ENCODE measurements around the gene BST1.
"Not testable (repeated sequence)": the region's sequence is repeated elsewhere in the genome, so short reads cannot be mapped to it uniquely, and the experiment has no call there.

Gene BST1

DNA sequence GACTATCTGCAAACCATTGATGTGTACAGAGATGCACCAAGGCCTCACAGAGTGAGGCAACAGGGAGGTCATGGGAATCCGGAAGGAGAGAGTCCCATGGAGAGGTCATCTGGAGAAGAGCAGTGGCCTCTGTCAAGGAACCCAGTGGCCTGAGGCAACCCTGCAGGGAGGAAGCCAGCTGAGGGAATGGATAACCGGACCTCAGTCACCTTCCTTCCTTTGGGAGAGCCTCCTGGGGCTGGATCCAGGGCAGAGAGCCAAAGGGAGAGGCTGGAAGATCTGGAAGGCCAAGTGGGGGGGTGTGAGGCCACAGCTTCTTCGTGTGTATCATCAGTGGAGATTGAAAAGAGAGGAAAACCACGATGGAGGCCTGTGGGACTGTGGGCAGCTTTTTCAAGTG is 50.9 kb downstream of the BST1 start:
- DNase-seq = peak; percentile 29

DNA sequence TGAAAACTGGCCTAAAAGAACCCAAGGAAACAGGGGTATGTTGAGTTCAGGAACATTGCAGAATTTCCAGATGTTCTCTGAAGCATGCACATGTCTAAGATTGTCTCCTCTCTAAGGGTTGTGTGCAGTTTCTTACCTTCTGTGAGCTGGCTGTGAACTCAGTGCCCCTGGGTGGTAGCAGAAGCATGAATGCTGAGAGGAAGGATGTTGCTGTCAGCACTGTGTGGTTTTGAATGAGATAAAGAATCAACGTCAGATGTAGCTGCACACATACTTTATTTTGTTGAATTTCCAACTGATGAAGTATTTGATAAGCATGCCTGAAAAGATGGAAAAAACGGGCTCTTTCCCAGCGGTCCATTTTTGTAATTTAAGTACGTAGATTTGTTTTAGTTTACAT is 51.5 kb downstream of the BST1 start:
- no peak for DNase-seq

DNA sequence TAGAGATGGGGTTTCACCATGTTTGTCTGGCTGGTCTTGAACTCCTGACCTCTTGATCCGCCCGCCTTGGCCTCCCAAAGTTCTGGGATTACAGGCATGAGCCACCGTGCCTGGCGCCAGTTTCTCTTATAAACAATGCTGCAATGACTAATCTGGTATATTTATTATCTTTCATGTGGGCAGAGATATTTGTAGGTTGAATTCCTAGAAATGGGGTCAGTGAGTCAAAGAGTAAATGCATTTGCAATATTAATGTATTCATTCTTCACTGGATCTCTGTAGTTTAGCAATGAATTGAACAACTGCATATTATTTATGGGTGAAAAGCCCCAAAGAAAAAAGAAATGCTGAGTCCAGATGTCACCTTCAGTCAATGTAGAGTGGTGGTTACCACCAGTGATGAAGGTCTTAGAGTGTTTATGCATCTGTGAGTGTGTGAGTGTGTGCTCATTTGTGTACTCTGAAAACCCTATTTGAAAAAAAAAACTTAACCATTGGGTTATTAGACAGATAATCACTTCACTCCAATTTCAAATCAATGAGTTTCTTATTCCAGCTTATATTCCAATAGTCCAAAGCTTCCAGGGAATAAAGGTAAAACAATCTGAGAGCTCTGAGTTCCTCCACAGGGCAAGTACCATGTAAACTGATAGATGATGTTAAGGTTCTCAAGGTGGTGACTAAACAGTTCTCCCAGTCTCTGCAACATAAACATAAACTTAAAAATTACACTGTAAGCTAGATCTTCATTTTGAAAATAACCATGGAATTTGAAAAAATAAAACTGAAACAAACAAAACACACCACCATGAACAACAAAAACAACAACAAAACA is 52.7 kb downstream of the BST1 start:
- DNase-seq = no peak

DNA sequence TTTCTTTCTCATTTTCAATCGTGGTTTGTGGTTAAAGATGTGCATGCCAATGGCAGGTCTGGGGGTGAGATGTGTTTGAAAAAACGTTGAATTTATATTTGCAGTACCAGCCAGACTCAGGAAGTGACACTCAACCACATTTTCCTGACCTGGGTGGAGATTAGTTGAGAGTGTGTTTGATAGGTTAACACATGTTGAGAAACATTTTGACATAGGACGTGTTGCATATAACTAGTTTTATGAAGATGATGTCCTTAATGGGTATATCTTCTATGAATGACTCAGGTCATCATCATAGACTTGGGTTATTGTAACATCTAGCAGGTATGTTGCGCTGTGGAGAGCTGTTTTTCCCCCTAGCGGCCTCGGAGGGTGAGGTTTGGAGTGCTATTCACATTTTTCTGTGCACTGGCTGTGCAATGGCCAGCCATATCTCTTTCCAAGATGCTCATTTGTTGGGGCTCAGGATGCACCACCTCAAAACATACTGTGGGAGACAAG is 53.5 kb downstream of the BST1 start:
- no peak for DNase-seq

DNA sequence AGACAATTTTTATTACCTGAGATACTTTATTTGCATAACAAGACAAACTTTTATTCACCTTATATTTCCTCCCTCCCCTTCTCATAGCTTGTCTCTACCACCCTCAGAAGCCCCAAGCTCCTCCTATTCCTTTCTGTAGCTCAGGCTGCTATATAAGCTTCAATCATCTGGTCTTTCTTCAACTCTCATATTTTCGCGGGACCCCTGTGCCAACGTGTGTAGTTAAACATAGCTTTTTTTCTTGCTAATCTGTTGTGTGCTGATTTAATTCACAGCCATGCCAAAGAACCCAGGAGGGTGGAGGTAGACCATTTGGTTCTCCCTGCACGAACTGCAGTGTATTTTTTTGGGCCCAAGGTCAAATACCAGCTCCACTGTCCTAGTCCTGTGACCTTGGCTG is 54.2 kb downstream of the BST1 start:
- DNase-seq = no peak

DNA sequence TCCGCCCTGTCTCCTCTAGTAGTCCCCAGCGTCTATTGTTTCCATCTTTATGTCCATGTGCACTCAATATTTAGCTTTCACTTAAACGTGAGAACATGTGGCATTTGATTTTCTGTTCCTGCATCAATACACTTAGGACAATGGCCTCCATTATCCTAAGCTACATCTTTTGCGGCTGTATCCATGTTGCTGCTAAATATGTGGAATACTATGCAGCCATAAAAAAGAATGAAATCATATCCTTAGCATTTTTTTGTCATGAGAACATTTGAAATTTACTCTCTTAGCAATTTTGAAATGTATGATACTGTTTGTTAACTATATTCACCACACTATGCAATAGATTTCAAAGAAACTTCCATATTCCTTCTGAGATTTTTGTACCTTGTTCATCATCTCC is 55.4 kb downstream of the BST1 start:
- no peak for DNase-seq

DNA sequence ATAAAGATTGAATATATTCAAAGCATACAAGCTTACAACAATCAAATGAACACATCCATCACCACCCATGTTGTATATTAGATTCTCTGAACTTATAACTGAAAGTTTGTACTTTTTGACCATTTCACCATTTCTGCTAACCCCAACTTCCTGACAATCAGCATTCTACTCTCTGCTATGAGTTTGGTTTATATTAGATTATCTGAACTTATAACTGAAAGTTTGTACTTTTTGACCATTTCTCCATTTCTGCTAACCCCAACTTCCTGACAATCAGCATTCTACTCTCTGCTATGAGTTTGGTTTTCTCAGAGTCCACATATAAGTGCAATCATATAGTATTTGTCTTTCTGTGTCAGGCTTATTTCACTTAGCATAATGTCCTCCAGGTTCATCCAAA is 59.6 kb downstream of the BST1 start:
- DNase-seq = not testable (repeated sequence)

DNA sequence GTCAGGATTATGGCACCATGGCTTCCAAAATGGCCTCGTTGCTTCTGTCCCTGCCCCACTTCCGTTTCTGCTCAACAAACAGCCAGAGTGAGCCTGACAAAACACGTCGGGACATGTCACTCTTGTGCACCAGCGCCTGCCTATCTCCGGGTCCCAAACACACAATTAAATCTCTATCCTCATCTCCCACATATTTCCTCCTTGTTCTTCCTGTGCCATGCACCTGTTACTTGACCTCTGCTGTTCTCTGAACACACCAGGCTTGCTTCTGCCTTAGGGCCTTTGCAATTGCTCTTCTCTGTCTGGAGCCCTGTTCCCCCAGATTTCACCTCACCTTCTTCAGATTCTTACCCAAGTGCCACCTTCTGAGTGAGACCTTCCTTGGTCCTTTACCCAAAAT is 62.5 kb downstream of the BST1 start:
- DNase-seq = no peak

DNA sequence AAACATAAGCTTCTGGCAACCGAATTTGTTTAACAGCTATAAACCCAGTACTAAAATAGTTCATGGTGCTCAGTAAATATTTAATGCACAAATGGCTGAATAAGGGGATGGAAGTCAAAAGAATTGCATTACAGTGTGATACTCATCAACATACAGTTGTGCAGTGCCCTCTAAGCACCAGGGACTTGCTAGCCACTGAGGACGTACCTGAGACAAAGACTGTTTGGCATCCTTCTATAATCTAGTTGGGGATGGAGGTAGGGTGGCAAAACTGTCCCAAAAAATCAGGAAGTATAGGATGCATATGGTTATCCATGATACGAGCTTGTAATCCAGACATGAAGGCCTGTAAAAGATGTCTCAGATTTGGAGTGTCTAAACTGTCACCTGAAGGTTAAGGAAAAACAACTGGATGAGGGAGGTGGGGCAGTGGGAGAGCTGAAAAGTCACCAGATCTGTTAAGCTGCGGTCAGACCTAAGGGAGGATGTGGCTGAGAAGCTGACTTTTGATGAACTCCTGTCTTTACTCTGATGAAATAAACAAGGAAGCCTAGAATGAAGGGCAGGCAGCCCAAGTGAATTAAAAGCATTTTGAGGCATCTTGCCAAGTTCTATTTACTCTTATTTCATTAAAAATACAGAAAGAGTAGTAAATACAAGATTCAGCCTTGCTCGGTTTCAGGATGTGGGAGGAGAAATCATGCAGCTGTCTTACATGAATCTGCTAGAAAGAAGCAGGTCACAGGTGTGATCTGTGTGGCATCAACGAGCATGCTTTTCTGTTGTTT is 63.2 kb downstream of the BST1 start:
- DNase-seq = no peak

DNA sequence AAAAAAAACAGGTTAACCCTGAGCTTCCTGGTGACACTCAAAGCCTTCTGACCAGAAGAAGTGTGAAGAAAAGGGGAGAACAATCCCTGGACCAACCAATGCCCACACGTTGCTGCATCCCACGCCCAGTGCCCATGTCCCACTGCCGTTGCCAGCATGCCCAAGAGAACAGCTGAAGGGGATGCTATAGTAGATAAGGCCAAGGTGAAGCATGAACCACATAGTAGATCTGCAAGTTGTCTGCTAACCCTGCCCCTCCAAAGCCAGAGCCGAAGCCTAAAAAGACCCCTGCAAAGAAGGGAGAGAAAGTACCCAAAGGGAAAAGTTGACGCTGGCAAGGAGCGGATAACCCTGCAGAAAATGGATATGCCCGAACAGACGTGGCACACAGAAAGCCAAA is 64.0 kb downstream of the BST1 start:
- DNase-seq = no peak

DNA sequence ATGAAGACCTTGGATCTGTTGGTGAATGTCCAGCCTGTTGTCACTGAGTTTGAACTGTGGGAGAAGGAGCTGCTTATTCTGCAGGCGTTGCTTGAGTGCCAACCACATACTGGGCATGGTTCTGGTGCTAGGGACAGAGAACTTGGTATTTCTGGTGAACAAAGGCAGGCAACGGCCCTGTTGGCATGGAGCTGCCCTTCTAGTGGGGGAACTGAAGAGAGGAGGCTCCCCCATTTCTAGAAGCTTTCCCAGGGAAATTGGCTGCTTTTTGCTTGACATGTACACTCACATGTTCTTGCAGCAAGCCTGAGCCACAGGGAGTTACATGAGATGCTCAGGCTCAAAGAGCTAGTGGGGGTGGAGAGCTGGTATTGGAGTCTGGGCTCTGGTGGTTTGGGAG is 66.3 kb downstream of the BST1 start:
- DNase-seq = no peak

DNA sequence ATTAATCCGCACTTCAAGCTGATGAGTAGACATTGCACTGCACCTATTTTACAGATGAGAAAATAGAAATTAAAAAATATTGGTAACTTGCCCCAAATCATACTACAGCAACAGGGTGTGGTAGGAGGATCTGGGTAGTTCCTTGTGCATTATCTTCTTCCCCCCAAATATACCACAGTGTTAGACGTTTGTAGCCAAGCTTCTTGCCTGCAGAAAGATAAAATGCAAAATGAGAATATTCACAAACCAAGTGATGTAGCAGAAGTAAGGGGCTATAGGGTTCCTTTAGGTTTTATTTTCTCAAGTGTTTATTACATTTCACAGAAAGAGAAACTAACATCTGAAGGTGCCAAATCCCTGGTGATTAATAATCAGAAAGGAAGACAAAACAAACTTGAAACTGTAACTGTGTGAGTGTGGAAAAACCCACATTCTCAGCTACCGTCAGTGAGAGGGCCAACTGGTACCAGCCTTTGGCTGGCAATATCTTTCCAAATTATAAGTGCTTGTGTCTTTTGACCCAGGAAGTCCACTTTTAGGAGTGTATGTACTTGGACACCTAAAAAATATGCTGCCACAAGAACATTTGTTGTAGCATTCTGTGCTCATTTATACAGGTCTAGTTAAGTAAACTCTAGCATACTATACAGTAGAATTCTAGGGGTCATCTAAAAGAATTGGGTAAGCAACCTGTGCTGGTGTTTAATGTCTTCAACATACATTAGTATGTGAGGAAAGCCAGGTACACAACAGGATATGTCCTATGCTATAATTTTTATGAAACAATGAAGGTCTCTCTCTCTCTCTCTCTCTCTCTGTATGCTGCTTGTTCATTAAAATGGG is 68.6 kb downstream of the BST1 start:
- no peak for DNase-seq

DNA sequence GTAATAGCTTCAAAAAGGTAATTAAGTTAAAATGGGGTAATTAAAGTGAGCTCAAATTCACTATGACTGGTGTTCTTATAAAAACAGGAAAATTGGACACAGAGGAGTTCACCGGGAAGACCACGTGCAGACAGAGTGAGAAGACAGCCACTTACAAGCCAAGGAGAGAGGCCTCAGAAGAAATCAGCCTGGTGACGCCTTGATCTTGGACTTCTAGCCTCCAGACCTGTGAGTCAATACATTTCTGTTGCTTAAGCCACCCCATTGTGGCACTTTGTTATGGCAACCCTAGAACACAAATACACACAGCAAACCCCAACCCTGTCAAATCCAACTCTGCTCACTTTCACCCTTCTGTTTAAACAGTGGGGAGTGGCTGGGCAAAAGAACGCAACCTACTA is 71.2 kb downstream of the BST1 start:
- DNase-seq = no peak

DNA sequence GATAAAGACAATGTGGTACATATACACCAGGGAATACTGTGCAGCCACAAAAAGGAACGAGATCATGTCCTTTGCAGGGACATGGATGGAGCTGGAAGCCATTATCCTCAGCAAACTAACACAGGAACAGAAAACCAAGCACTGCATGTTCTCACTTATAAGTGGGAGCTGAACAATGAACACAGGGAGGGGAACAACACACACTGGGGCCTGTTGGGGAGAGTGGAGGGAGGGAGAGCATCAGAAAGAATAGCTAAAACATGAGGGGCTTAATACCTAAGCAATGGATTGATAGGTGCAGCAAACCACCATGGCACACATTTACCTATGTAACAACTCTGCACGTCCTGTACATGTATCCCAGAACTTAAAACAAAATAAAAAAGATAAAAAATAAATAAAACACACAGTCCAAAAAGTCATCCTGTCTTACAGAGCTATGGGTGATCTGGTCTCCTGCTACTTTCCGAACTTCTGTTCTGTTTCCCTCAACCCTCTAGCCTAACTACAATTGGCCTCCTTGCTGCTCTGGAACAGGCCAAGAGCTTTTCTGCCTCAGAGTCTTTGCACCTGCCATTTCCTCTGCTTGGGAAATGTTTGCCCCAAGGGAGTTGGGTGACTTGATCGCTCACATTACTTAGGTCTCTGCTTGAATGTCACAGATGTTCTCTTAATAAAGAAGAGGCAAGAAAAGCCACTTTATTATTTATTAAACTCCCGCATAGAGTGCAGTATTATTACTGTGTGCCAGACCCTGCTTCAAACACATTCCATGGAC is 74.2 kb downstream of the BST1 start:
- DNase-seq = no peak

DNA sequence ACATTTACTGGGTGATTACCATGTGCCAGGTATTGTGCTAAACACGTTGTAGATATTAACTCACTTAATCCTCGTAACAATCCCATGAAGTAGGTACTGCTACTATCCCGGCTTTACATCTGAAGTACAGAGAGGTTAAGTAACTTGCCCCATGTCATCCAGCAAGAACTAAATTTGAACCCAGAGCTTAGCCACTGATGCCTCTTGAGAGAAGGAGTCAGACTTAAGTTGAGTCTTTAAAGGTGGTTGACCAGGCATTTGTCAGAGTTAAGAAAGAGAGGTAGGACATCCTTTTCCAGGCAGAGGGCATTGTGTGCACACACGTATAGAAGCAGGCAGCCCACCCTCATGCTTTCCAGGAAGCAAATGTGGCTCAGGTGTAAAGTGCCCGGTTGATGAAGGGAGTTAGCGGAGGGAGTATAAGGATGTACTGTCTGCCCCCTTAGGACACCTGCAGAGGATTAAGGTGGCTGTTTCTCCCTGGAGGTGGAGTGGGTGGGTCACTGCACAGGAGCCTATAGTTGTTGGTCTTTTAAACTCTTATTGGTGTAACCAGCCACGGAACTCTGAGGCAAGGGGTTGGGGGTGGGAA is 74.9 kb downstream of the BST1 start:
- DNase-seq = no peak

DNA sequence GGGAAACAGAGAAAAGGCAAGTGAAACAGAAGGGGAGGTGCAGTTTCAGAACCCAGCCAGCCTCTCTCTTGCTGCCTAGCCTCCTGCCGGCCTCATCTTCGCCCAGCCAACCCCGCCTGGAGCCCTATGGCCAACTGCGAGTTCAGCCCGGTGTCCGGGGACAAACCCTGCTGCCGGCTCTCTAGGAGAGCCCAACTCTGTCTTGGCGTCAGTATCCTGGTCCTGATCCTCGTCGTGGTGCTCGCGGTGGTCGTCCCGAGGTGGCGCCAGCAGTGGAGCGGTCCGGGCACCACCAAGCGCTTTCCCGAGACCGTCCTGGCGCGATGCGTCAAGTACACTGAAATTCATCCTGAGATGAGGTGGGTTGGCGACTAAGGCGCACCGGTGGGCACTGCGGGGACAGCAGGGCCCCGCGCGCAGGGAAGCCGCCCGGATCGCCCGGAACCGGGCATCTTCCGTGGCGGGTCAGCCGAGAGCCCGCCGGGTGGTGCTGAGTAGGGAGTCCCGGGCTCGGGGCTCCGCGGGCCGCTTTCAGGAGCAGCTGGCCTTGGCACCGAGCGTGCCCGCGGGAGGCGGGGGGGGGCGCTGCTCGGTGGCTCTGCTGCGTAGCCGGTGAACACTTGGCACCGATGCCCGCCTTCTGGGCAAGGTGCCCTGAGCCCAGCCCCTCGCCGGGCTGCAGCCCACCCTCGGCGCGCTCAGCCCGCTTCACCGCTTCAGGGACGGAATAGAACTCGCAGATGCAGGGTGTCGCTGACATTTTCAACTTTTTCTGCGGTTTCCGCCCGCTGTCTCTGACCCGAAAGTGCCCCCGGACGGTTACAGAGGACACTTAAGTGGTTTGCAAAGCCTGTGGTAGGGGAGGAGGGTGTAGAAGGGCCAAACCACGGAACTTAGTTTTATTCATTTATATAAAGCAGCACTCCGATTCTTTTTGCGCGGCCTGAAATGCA is 75.7 kb downstream of the BST1 start, which contains the start of gene CD38:
Gene CD38, plus strand, starts transcription at position 40 of the 953 bp plus-strand sequence. Its CDS starts 87 bp downstream, at position 127.
- peak; percentile 46 for DNase-seq

DNA sequence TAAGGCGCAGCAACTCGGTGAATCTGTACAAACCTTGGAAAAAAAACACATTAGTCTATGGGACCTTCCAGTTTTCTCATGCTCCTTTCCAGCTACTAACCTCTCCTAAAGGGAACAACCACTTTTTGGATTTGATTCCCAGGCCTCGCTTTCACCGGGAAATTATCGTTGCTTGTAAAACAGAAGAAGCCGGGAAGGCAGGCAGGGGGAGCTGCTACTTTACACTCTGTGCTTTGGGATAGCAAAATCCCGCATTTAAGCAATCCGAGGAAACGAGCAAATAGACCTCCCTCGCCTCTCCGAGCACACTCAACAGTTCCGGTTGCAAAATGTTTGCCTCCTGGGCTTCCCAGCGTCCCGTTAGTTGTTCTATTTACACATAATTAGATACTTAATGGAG is 76.4 kb downstream of the BST1 start:
- peak; percentile 77 for DNase-seq

DNA sequence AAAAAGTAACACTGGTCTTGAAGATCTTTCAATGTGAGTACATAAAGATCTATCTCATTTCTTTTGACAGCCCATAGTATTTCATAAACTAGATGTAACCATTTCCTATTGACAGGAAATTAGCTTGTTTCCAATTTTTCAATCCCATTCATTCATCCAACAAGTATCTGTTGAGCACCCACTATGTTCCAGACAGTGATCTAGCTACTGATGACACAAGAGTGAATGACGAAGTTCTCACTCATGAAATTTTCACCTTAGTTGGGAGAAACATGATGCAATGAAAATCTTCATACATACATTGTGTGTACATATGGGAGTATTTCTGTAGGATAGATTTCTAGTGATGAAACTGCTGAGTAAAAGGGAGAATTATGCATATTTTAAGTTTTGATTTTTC is 76.9 kb downstream of the BST1 start:
- DNase-seq = no peak

DNA sequence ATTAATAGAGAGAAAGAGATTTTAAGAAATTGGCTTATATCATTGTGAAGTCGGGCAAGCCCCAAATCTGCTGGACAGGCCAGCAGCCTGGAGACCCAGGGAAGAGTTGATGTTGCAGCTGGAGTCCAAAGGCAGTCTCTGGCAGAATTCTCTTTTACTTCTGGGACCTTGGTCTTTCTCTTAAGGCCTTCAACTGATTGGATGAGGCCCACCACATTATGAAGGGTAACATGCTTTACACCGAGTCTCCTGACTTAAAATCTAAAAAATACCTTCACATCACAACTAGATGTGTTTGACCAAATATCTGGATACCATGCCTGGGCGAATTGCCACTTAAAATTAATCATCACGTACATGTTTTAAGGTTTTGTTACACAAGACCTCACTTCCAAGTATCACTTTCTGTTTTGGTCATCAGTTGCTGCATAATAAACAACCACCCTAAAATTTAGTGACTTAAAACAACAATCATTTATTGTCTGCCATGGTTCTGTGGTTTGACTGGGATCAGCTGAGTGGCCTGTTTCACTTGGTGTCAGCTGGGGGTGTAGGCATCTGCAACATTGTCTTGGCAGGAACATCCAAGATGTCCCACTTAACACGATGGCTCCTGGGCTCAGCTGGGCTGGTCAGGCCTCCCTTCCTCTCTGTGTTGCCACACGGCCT is 78.7 kb downstream of the BST1 start:
- DNase-seq = no peak

Data from right hindlimb (tissue), 1 donor.